VCaP (cell line): ENCODE data around the gene MB.
A peak's percentile ranks its signal among the peaks of the same experiment; 100 is the strongest.

Experiments
- H3K27ac ChIP-seq: fragments of 450-650 bp; 2 replicates; pipeline ENCODE4 v1.5.1; 2017
- CTCF ChIP-seq: fragments of 450-650 bp; conservative IDR thresholded peaks from 2 replicates; pipeline ENCODE4 v1.5.1; 2017; ENCODE audit warnings: mild to moderate bottlenecking, moderate library complexity

The MB gene

GRCh38 chr22:35614404-35614803 lies 2.7 kb downstream of the MB start:
- no peak for TF ChIP-seq CTCF
- no peak overlapping the region for H3K27ac ChIP-seq

- TF ChIP-seq CTCF, result no peak
- peak overlapping the region; percentile 93 for H3K27ac ChIP-seq
These were observed 4.2 kb downstream of the MB start for GRCh38 chr22:35612903-35613302.

GRCh38 chr22:35611891-35612576 lies 5.1 kb downstream of the MB start:
- TF ChIP-seq CTCF, result no peak
- peak overlapping the region; percentile 93 for H3K27ac ChIP-seq

GRCh38 chr22:35611200-35611890 lies 5.8 kb downstream of the MB start:
- no peak for TF ChIP-seq CTCF
- peak overlapping the region; percentile 93 for H3K27ac ChIP-seq

GRCh38 chr22:35610741-35611140 lies 6.4 kb downstream of the MB start:
- TF ChIP-seq CTCF, result no peak

GRCh38 chr22:35609761-35610160 lies 7.4 kb downstream of the MB start:
- TF ChIP-seq CTCF, result no peak
- no peak overlapping the region for H3K27ac ChIP-seq

More at GRCh38 chr22:35610741-35611140, 6.4 kb downstream of the MB start:
- H3K27ac ChIP-seq, result peak overlapping the region; percentile 93

- no peak overlapping the region for H3K27ac ChIP-seq
- no peak for TF ChIP-seq CTCF
These were observed 7.9 kb downstream of the MB start for GRCh38 chr22:35609261-35609660.
